SU-DHL-6 (cell line): ENCODE data around the gene STIL.
A peak's percentile ranks its signal among the peaks of the same experiment; 100 is the strongest.
"Not testable (repeated sequence)": the region's sequence is repeated elsewhere in the genome, so short reads cannot be mapped to it uniquely, and the experiment has no call there.

Source experiments
- H2AFZ ChIP-seq: fragments of 200-600 bp; sonication (generic); 2 replicates; pipeline ENCODE4 v1.6.1; 2014; ENCODE audit warnings: low read depth, mild to moderate bottlenecking, moderate library complexity, mixed read lengths, antibody characterized with exemption, low read length; ENCODE audit not compliant: severe bottlenecking
- H3F3A ChIP-seq: fragments of 200-600 bp; shearing (Covaris generic); 2 replicates; pipeline ENCODE4 v1.6.0; 2016; ENCODE audit warnings: antibody characterized with exemption, mild to moderate bottlenecking; ENCODE audit not compliant: insufficient read depth
- H3K27ac ChIP-seq: fragments of 200-600 bp; sonication (generic); 2 replicates; pipeline ENCODE4 v1.5.1; 2016; ENCODE audit warnings: low read depth, mild to moderate bottlenecking, low read length, moderate library complexity, mixed read lengths
- H3K27me3 ChIP-seq: fragments of 200-600 bp; sonication (generic), shearing (Covaris generic); 2 replicates; pipeline ENCODE4 v1.6.0; 2014; ENCODE audit warnings: mild to moderate bottlenecking, low read length
- H3K36me3 ChIP-seq: fragments of 200-600 bp; sonication (generic); 2 replicates; pipeline ENCODE4 v1.6.1; 2014; ENCODE audit warnings: mild to moderate bottlenecking, low read length, mixed read lengths
- H3K4me2 ChIP-seq: fragments of 300-600, 200-600 bp; shearing (Covaris generic), sonication (generic); 2 replicates; pipeline ENCODE4 v1.6.0; 2014; ENCODE audit warnings: low read length, low read depth, mild to moderate bottlenecking; ENCODE audit not compliant: poor library complexity, severe bottlenecking
- H3K4me3 ChIP-seq: fragments of 200-600 bp; sonication (generic); 2 replicates; pipeline ENCODE4 v1.5.1; 2014; ENCODE audit warnings: antibody characterized with exemption, low read length, mild to moderate bottlenecking, mixed read lengths; ENCODE audit not compliant: insufficient read depth, poor library complexity, severe bottlenecking
- H3K79me2 ChIP-seq: fragments of 200-600 bp; sonication (generic); 2 replicates; pipeline ENCODE4 v1.6.1; 2014; ENCODE audit warnings: mild to moderate bottlenecking, low read length, moderate library complexity; ENCODE audit not compliant: insufficient read depth
- H3K9ac ChIP-seq: fragments of 200-600 bp; sonication (generic); 2 replicates; pipeline ENCODE4 v1.7.0; 2014; ENCODE audit warnings: mild to moderate bottlenecking, low read length
- H3K9me2 ChIP-seq: fragments of 200-600 bp; sonication (generic); replicated peaks from 2 replicates; pipeline ENCODE4 v1.6.1; 2014; ENCODE audit warnings: low read length; ENCODE audit not compliant: insufficient read depth
- H3K9me3 ChIP-seq: fragments of 200-600 bp; sonication (generic); 2 replicates; pipeline ENCODE4 v1.6.1; 2014; ENCODE audit warnings: low read length, mixed read lengths; ENCODE audit not compliant: insufficient read depth
- H4K20me1 ChIP-seq: fragments of 200-600 bp; sonication (generic); 2 replicates; pipeline ENCODE4 v1.6.1; 2014; ENCODE audit warnings: low read depth, mild to moderate bottlenecking, antibody characterized with exemption, low read length, moderate library complexity, mixed read lengths
- EZH2phosphoT487 ChIP-seq: fragments of 200-600 bp; sonication (generic), shearing (Covaris generic); conservative IDR thresholded peaks from 2 replicates; pipeline ENCODE4 v1.6.1; 2018; ENCODE audit warnings: mild to moderate bottlenecking, antibody characterized with exemption, low read length, moderate library complexity, mixed read lengths
- TF ChIP-seq, protein P1 (sequence below): fragments of 200-600 bp; sonication (generic); IDR thresholded peaks from one replicate; pipeline ENCODE4 v1.5.1; 2017; ENCODE audit warnings: antibody characterized with exemption, mild to moderate bottlenecking, low read length, moderate library complexity; ENCODE audit not compliant: insufficient read depth, poor library complexity, severe bottlenecking

The STIL gene

DNA sequence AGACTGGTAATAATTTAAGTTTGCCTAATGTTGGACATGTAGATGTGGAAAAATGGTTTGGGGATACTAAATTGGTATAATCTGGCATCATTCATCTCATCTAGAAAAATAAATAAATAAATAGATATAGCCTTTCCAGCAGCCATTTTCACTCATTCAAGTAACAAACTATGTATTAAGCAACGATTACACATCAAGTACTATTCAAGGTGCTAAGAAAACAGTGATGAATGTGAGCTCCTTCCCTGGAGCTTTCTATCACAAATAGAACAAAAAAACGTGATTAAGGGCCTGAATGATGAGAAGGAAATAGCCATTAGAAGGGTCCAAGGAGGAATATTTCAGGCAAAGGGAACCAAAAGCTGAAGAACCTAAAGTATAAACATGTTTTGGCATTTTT lies 37.1 kb downstream of the STIL start:
- H4K20me1 ChIP-seq, result peaks cover 9% of the 10 kb centered on the region
- H2AFZ ChIP-seq, result no peak overlapping the region
- H3K9me3 ChIP-seq, result no peaks in the 10 kb centered on the region
- H3K27me3 ChIP-seq, result no peaks in the 10 kb centered on the region
- no peak overlapping the region for H3K4me2 ChIP-seq
- H3K4me3 ChIP-seq, result no peak overlapping the region
- H3K27ac ChIP-seq, result no peak overlapping the region
- no peaks in the 10 kb centered on the region; the same call in 1 of the 2 replicates for H3F3A ChIP-seq
- peaks cover 53% of the 10 kb centered on the region for H3K79me2 ChIP-seq
- TF ChIP-seq EZH2phosphoT487, result no peak
- H3K36me3 ChIP-seq, result peaks cover 40% of the 10 kb centered on the region
- no peak overlapping the region for H3K9ac ChIP-seq
- no peaks in the 10 kb centered on the region for H3K9me2 ChIP-seq

DNA sequence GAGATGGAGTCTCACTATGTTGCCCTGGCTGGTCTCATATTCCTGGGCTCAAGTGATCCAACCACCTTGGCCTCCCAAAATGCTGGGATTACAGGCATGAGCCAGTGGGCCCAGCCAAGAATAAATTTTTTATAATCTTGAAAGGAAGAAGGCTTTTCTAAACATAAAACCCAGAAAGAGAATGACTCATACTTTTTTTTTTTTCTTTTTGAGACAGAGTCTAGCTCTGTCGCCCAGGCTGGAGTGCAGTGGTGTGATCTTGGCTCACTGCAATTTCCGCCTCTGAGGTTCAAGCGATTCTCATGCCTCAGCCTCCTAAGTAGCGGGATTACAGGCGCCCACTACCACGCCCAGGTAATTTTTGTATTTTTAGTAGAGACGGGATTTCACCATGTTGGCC lies 38.1 kb downstream of the STIL start:
- not testable (repeated sequence) for H4K20me1 ChIP-seq, H3F3A ChIP-seq, H3K27ac ChIP-seq, H3K4me3 ChIP-seq, H2AFZ ChIP-seq, H3K9me2 ChIP-seq, H3K9me3 ChIP-seq, H3K9ac ChIP-seq, H3K27me3 ChIP-seq, H3K4me2 ChIP-seq
- H3K79me2 ChIP-seq, result peaks cover 55% of the 10 kb centered on the region
- peaks cover 34% of the 10 kb centered on the region for H3K36me3 ChIP-seq

DNA sequence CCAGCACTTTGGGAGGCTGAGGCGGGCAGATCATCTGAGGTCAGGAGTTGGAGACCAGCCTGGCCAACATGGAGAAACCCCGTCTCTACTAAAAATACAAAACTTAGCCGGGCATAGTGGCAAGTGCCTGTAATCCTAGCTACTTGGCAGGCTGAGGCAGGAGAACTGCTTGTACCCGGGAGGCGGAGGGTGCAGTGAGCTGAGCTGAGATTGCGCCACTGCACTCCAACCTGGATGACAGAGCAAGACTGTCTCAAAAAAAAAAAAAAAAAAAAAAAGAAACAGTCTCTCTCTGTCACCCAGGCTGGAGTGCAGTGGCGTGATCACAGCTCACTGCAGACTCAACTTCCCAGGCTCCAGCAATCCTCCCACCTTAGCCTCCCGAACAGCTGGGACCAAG lies 48.4 kb downstream of the STIL start:
- not testable (repeated sequence) for H4K20me1 ChIP-seq, H3K9ac ChIP-seq, H3K27me3 ChIP-seq, H3K27ac ChIP-seq, H2AFZ ChIP-seq, H3K4me3 ChIP-seq, H3K9me2 ChIP-seq, H3K9me3 ChIP-seq, H3K79me2 ChIP-seq, H3K4me2 ChIP-seq, H3F3A ChIP-seq
- peaks cover 46% of the 10 kb centered on the region; the same call in 1 of the 2 replicates for H3K36me3 ChIP-seq

DNA sequence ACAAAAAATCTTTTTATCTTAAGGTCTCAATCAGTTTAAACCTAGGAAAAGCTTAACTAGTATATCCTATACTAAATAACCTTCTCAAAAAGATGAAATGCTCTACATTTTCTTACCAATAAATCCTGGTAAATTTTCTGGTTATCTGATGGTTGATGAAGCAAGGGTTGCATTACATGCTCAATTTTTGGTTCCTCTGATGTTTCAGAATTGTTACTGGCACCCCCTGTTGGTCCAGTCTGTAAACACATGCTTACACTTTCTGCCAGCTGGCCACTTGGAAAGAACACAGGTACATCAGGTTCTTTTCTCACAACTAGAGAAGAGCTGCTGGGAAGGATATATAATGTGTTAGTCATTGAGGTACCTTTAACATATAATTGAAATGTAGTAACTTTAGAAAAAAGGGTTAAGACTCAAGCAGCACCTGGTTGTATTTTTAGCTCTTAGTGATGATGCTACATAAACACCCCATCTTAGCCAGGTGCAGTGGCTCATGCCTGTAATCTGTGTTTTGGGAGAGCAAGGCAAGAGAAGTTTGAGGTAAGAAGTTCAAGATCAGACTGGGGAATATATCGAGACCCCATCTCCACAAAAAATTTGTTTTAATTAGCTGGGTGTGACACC lies 51.0 kb downstream of the STIL start:
- Histone ChIP-seq H3K27me3 (no peaks in the 10 kb centered on the region), H3K4me3 (no peak overlapping the region), H3K9me3 (no peaks in the 10 kb centered on the region), H3K36me3 (peaks cover 44% of the 10 kb centered on the region; the same call in 1 of the 2 replicates), H3K9me2 (no peaks in the 10 kb centered on the region), H3K27ac (no peak overlapping the region), H2AFZ (no peak overlapping the region), H3K4me2 (no peak overlapping the region), H3K79me2 (no peaks in the 10 kb centered on the region), H3F3A (peaks cover 5% of the 10 kb centered on the region; the same call in 1 of the 2 replicates), H3K9ac (no peak overlapping the region), H4K20me1 (no peaks in the 10 kb centered on the region; the same call in 1 of the 2 replicates)
- TF ChIP-seq, protein P1, sequence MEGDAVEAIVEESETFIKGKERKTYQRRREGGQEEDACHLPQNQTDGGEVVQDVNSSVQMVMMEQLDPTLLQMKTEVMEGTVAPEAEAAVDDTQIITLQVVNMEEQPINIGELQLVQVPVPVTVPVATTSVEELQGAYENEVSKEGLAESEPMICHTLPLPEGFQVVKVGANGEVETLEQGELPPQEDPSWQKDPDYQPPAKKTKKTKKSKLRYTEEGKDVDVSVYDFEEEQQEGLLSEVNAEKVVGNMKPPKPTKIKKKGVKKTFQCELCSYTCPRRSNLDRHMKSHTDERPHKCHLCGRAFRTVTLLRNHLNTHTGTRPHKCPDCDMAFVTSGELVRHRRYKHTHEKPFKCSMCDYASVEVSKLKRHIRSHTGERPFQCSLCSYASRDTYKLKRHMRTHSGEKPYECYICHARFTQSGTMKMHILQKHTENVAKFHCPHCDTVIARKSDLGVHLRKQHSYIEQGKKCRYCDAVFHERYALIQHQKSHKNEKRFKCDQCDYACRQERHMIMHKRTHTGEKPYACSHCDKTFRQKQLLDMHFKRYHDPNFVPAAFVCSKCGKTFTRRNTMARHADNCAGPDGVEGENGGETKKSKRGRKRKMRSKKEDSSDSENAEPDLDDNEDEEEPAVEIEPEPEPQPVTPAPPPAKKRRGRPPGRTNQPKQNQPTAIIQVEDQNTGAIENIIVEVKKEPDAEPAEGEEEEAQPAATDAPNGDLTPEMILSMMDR, result peak; percentile 49
- TF ChIP-seq EZH2phosphoT487, result no peak

DNA sequence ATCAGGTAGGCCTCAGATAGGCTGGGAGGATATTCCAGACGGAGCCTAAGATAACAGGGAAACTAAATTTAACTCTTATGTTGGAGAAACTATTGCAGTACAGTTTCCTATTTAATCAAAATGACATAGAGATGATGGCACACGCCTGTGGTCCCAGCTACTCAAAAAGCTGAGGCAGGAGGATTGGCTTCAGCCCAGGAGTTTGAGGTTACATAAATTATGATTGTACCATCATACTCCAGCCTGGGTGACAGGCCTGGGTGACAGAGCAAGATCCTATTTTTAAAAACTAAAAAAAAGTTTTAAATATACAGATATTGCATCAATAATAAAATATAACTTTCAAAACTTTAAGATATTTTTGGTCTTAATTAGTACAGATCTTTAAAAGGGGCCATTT lies 56.7 kb downstream of the STIL start:
- Histone ChIP-seq H3K4me2 (no peak overlapping the region), H2AFZ (no peak overlapping the region), H3K9me2 (no peaks in the 10 kb centered on the region), H4K20me1 (no peaks in the 10 kb centered on the region), H3K79me2 (no peaks in the 10 kb centered on the region), H3K4me3 (no peak overlapping the region), H3F3A (peaks cover 2% of the 10 kb centered on the region; the same call in 1 of the 2 replicates), H3K9me3 (no peaks in the 10 kb centered on the region), H3K27ac (no peak overlapping the region), H3K9ac (no peak overlapping the region), H3K36me3 (peaks cover 24% of the 10 kb centered on the region), H3K27me3 (no peaks in the 10 kb centered on the region)
- TF ChIP-seq EZH2phosphoT487, result no peak
- TF ChIP-seq, protein P1, result no peak
